Adipocyte (in vitro differentiated cells): ENCODE data around the gene CELA3A.
A peak's percentile ranks its signal among the peaks of the same experiment; 100 is the strongest.
"Not testable (repeated sequence)": the region's sequence is repeated elsewhere in the genome, so short reads cannot be mapped to it uniquely, and the experiment has no call there.

Experiments
- DNase-seq: peaks from one replicate; pipeline ENCODE4 v3.0.0-alpha.2; 2015; ENCODE audit warnings: low read depth
- H3K27me3 ChIP-seq: replicated peaks from 2 replicates; pipeline ENCODE4 v1.7.0; 2013; ENCODE audit warnings: mild to moderate bottlenecking, low read length, moderate library complexity; ENCODE audit not compliant: control insufficient read depth, insufficient read depth
- H3K36me3 ChIP-seq: 2 replicates; pipeline ENCODE4 v1.7.0; 2013; ENCODE audit warnings: low read length, mild to moderate bottlenecking, moderate library complexity; ENCODE audit not compliant: control insufficient read depth, insufficient read depth, severe bottlenecking
- H3K4me1 ChIP-seq: 2 replicates; pipeline ENCODE4 v1.7.0; 2013; ENCODE audit warnings: mild to moderate bottlenecking, low read length, moderate library complexity; ENCODE audit not compliant: control insufficient read depth, insufficient read depth
- H3K4me3 ChIP-seq: 2 replicates; pipeline ENCODE4 v1.7.0; 2013; ENCODE audit warnings: mild to moderate bottlenecking, low read length, moderate library complexity
- H3K9ac ChIP-seq: 2 replicates; pipeline ENCODE4 v1.7.0; 2013; ENCODE audit warnings: mild to moderate bottlenecking, low read length, moderate library complexity
- H3K9me3 ChIP-seq: 2 replicates; pipeline ENCODE4 v1.7.0; 2013; ENCODE audit warnings: mild to moderate bottlenecking, low read length, moderate library complexity; ENCODE audit not compliant: control insufficient read depth

Gene CELA3A

DNA sequence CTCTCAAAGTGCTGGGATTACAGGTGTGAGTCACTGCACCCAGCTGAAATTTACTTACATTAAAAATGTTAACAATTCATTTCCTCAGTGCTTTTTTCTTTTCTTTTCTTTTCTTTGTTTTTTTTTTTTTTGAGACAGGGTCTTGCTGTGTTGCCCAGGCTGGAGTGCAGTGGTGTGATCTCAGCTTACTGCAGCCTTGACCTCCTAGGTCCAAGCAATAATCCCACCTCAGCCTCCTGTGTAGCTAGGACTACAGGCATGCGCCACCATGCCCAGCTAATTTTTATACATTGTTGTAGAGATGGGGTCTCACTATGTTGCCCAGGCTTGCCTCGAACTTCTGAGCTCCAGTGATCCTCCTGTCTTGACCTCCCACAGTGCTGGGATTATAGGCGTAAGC lies 2.5 kb downstream of the CELA3A start:
- not testable (repeated sequence) for H3K9ac ChIP-seq

DNA sequence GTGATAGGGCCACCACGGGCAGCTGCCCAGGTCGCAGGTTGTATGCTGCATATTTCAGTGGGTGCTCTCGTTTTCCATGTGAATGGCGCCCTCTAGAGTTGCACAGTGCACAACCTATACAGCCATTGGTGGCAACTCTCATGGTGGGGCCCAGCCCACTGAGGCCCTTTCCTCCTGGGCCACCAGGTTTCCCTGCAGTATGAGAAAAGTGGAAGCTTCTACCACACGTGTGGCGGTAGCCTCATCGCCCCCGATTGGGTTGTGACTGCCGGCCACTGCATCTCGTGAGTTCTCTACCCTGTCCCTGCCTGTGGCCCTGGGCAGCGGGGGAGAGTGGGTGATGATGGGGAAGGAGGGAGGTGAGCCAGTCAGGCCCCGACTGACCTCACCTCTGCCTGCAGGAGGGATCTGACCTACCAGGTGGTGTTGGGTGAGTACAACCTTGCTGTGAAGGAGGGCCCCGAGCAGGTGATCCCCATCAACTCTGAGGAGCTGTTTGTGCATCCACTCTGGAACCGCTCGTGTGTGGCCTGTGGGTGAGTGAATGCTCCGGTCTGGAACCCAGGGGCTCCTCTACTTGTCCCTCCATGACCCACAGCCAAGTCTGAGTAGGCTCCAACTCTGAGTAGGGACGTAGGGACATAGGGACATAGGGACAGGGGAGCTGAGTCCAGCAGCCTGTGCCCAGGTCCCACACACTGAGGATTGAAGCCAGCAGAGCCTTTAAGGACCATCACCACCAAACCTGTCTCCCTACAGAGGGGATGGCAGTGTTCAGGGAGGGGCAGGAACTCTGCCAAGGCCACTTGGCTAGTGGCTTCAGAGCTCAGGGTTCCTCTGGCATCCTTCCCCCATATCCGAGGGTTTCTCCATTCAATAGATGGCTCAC lies 4.0 kb downstream of the CELA3A start:
- not testable (repeated sequence) for H3K4me3 ChIP-seq, H3K9ac ChIP-seq, H3K36me3 ChIP-seq, H3K4me1 ChIP-seq, H3K27me3 ChIP-seq, H3K9me3 ChIP-seq
- DNase-seq: peak; percentile 46

More for the DNA sequence above, 2.5 kb downstream of the CELA3A start:
- DNase-seq, H3K9me3 ChIP-seq, H3K27me3 ChIP-seq, H3K4me3 ChIP-seq, H3K36me3 ChIP-seq, H3K4me1 ChIP-seq: not testable (repeated sequence)

DNA sequence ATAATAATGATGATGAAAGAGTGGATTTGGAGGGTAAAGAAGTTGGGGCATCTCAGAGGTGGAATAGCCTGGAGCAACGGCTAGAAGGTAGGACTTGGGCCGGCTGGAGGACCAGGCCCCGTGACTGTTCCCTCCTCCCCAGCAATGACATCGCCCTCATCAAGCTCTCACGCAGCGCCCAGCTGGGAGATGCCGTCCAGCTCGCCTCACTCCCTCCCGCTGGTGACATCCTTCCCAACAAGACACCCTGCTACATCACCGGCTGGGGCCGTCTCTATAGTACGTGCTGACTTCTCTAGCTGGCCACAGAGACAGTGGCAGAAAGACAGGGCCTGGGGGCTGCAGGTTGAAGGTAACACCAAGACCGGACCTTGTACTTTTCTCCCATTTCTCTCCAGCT lies 5.3 kb downstream of the CELA3A start:
- H3K27me3 ChIP-seq, H3K9me3 ChIP-seq, DNase-seq, H3K4me3 ChIP-seq, H3K36me3 ChIP-seq, H3K4me1 ChIP-seq, H3K9ac ChIP-seq: not testable (repeated sequence)

DNA sequence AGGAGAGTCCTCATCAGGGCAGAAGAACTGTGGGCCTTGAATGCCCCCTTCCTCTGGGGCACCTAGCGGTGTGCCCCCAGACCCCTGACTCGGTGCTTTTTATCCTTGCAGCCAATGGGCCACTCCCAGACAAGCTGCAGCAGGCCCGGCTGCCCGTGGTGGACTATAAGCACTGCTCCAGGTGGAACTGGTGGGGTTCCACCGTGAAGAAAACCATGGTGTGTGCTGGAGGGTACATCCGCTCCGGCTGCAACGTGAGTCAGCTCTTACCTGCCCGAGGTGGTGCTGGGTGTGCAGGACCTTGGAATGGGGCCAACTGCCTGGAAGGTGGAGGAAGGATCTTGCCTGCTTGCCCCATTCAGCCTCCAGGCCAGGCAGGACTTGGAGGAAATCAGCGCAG lies 5.8 kb downstream of the CELA3A start:
- not testable (repeated sequence) for H3K4me1 ChIP-seq, H3K36me3 ChIP-seq, H3K9ac ChIP-seq, H3K9me3 ChIP-seq, DNase-seq, H3K4me3 ChIP-seq, H3K27me3 ChIP-seq

DNA sequence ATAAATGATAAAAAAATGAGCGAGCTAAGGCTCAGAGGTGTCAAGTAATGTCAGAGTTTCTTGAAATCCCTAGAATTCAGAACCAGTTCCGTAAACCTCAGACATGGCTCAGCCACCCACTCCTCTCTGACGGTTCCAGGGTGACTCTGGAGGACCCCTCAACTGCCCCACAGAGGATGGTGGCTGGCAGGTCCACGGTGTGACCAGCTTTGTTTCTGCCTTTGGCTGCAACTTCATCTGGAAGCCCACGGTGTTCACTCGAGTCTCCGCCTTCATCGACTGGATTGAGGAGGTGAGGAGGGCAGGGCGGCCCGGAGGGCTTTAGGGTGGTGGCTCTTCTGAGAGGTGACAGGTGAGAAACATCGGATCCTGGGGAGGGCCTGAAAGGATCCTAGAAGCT lies 8.1 kb downstream of the CELA3A start:
- not testable (repeated sequence) for H3K4me1 ChIP-seq, H3K9ac ChIP-seq, H3K27me3 ChIP-seq, H3K4me3 ChIP-seq, DNase-seq, H3K9me3 ChIP-seq, H3K36me3 ChIP-seq

DNA sequence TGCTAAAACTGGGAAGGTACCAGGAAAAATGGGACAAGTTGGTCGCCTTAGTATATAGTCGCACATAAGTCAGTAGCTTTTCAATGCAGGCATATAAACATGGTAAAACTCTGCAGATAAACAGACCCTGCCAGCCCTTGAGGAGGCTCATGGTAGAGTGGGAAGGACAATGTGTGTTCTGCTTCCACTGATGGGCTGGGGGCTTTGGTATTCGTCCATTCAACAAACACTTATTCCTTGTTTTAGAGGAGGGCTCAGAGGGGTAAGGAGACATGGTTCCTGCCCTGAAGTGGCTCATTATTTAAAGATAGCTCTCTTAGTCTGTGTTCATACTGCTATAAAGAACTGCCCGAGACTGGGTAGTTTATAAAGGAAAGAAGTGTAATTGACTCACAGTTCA lies 11.3 kb downstream of the CELA3A start:
- H3K9ac ChIP-seq, DNase-seq, H3K4me1 ChIP-seq, H3K27me3 ChIP-seq, H3K9me3 ChIP-seq, H3K4me3 ChIP-seq, H3K36me3 ChIP-seq: not testable (repeated sequence)

DNA sequence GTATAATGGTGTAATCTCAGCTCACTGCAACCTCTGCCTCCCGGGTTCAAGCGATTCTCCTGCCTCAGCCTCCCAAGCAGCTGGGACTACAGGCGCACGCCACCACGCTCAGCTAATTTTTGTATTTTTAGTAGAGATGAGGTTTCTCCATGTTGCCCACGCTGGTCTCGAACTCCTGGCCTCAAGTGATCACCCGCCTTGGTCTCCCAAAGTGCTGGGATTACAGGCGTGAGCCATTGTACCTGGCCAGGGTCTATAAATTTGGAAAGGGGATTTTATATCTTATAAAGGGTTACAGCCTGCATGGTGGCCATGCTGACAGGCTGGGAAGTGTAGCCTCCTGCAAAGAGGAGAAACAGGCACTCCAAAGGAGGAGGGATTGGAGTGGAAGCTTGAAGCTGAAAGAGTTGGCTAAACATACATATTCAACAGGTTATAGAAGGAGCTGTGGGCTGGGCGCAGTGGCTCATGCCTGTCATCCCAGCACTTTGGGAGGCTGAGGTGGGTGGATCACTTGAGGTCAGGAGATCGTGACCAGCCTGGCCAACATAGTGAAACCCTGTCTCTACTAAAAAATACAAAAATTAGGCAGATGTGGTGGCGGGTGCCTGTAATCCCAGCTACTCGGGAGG lies 13.2 kb downstream of the CELA3A start:
- not testable (repeated sequence) for H3K36me3 ChIP-seq, H3K9ac ChIP-seq, H3K27me3 ChIP-seq, DNase-seq, H3K4me3 ChIP-seq, H3K9me3 ChIP-seq
- peaks cover 13% of the 10 kb centered on the region for H3K4me1 ChIP-seq

DNA sequence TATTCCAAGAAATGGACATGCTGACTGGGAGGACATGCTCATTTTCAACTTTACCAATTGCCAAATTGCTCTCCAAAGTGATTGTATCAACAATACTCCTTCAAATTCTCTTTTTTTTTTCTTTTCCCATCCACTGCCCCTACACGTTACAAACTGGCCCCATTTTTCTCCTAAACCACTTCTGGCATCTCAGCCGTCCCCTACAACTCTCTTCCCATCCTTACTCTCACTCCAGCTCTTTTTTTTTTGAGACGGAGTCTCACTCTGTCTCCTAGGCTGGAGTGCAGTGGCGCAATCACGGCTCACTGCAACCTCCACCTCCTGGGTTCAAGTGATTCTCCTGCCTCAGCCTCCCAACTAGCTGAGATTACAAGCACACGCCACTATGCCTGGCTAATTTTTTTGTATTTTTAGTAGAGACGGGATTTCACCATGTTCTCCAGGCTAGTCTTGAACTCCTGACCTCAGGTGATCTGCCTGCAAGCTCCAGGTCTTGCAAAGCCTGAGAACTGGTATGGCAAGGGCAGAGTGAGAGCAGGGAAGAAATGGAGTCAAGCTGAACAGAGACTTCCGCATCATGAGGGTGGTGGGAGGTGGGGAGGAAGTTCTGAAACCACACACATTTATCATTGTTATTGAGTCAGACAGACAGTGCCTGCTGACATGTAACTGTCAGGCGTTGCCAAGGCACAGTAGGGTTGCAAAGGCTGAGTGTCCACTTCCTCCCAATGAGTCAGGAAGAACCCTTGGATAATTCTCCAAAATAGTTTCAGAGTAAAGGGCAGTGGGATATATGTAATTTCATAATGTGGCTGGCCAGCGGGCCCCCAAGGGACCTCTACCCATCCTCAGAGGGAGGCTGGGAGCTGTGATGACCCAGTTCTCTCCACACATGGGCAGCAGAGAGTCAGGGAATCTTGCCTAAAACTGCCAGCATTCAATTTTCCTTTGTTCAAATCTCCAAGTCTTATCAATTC lies 17.4 kb downstream of the CELA3A start:
- no peaks in the 10 kb centered on the region for H3K36me3 ChIP-seq
- peak; percentile 36 for DNase-seq
- H3K27me3 ChIP-seq: no peaks in the 10 kb centered on the region
- H3K4me3 ChIP-seq: peak overlapping the region; percentile 29
- peaks cover 19% of the 10 kb centered on the region for H3K4me1 ChIP-seq
- H3K9ac ChIP-seq: peak overlapping the region; percentile 68
- H3K9me3 ChIP-seq: no peaks in the 10 kb centered on the region

DNA sequence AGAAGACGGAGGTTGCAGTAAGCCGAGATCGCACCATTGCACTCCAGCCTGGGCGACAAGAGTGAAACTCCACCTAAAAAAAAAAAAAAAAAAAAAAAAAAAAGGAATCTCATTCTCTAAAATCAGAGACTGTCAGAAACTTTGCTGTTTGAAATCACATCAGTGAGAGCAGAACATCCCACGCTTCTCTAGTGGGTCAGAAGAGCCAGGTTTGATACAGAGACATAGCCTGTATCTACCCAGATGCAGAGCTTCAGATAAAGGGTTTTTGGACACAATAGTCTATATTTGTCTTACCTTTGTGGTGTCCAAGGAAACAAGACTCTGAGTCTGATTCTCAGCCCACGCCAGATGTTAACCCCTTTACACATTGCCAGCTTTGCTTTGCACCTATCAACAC lies 19.6 kb downstream of the CELA3A start:
- no peaks in the 10 kb centered on the region for H3K27me3 ChIP-seq
- H3K4me3 ChIP-seq: no peak overlapping the region

DNA sequence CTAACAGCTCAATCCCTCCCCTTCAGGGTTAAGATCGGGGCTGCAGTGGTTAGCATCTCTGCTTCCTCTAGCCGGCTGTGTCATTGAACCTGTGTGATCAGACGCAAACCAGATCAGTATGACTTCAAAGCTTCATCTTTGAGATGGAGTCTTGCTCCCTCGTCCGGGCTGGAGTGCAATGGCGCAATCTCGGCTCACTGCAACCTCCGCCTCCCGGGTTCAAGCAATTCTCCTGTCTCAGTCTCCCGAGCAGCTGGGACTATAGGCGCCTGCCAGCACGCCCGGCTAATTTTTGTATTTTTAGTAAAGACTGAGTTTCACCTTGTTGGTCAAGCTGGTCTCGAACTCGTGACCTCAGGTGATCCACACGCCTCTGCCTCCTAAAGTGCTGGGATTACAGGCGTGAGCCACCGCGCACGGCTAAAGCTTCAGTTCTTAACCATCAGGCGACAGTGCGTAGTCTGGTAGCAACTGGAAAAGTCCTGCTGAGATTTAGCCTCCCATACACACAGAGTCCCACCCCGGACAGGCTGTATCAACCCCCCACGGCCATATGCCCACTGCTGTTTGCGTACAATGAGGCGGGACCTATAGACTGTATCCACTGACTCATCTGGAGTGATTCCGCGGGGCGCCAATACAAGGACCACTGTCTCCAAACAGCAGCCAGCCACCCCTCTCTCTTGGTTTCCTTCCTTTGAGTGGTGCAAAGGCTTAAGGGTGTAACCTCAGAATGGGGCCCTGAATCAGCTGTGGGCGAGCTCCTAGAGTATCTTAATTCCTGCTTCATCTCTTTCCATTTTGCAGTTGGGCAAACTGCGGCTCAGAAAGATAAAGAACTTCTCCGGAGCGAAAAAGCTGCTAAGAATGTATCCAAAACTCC lies 23.3 kb downstream of the CELA3A start:
- Histone ChIP-seq H3K9me3 (no peaks in the 10 kb centered on the region), H3K4me3 (peak overlapping the region; percentile 99), H3K36me3 (no peaks in the 10 kb centered on the region), H3K27me3 (no peaks in the 10 kb centered on the region), H3K4me1 (peaks cover 16% of the 10 kb centered on the region), H3K9ac (peak overlapping the region; percentile 99)
- DNase-seq: peak; percentile 82

More for the DNA sequence above, 19.6 kb downstream of the CELA3A start:
- DNase-seq: no peak
- Histone ChIP-seq H3K9ac (no peak overlapping the region), H3K4me1 (peaks cover 29% of the 10 kb centered on the region), H3K9me3 (no peaks in the 10 kb centered on the region), H3K36me3 (no peaks in the 10 kb centered on the region)
